SKM-1 (cell line): ENCODE results near the gene TYW5.
"Not testable (repeated sequence)": the region's sequence is repeated elsewhere in the genome, so short reads cannot be mapped to it uniquely, and the experiment has no call there.

Source experiments
- DNase-seq: peaks from one replicate; lab custom pipeline; 2025; ENCODE audit not compliant: unreplicated experiment; lab: John Stamatoyannopoulos, UW

Gene TYW5

GRCh38 chr2:199923924-199924323, 31.4 kb downstream of the TYW5 start:
- no peak for DNase-seq

GRCh38 chr2:199922856-199923255, 32.4 kb downstream of the TYW5 start:
- DNase-seq, result no peak

- DNase-seq, result no peak
Observed at GRCh38 chr2:199916980-199917379, 38.3 kb downstream of the TYW5 start.

- no peak for DNase-seq
Observed at GRCh38 chr2:199914372-199914958, 40.8 kb downstream of the TYW5 start.

- not testable (repeated sequence) for DNase-seq
Observed at GRCh38 chr2:199912553-199913114, 42.7 kb downstream of the TYW5 start.

- no peak for DNase-seq
Observed at GRCh38 chr2:199911877-199912161, 43.5 kb downstream of the TYW5 start.

- DNase-seq, result peak; percentile 97
Observed at GRCh38 chr2:199911052-199911876, 44.0 kb downstream of the TYW5 start, which contains the start of gene C2orf69. Gene C2orf69, plus strand, starts transcription at chr2:199911293. Its CDS starts 146 bp downstream, at chr2:199911439.

- DNase-seq, result no peak
Observed at GRCh38 chr2:199910338-199911051, 44.8 kb downstream of the TYW5 start.

- DNase-seq, result no peak
Observed at GRCh38 chr2:199907008-199907714, 48.1 kb downstream of the TYW5 start.

GRCh38 chr2:199903111-199903510, 52.2 kb downstream of the TYW5 start:
- DNase-seq, result no peak

GRCh38 chr2:199902486-199903110, 52.7 kb downstream of the TYW5 start:
- no peak for DNase-seq

GRCh38 chr2:199901942-199902341, 53.3 kb downstream of the TYW5 start:
- no peak for DNase-seq

GRCh38 chr2:199896617-199897016, 58.7 kb downstream of the TYW5 start:
- DNase-seq, result no peak

GRCh38 chr2:199895406-199895805, 59.9 kb downstream of the TYW5 start:
- no peak for DNase-seq

GRCh38 chr2:199883474-199884212, 71.6 kb downstream of the TYW5 start:
- DNase-seq, result no peak

- DNase-seq, result no peak
Observed at GRCh38 chr2:199882667-199883066, 72.6 kb downstream of the TYW5 start.
